Mesenchymal stem cell (in vitro differentiated cells and primary cell): ENCODE data around the gene FBXO31.

Experiments used
- DNase-seq: peaks from one replicate; pipeline ENCODE4 v3.0.0-alpha.2; 2013
- H2AFZ ChIP-seq: one replicate; pipeline ENCODE4 v1.6.1; 2013; ENCODE audit warnings: low read depth, mild to moderate bottlenecking, control low read depth, inconsistent platforms, low read length, moderate library complexity
- H2AK5ac ChIP-seq: 2 replicates; pipeline ENCODE4 v1.6.1; 2013; ENCODE audit warnings: low read length, moderate library complexity, mild to moderate bottlenecking, inconsistent platforms; ENCODE audit not compliant: severe bottlenecking
- H2BK120ac ChIP-seq: one replicate; pipeline ENCODE4 v1.6.1; 2013; ENCODE audit warnings: low read depth, mild to moderate bottlenecking, inconsistent platforms, low read length, moderate library complexity
- H2BK12ac ChIP-seq, 2 experiments: one replicate each; pipeline ENCODE4 v1.6.1; 2013; ENCODE audit warnings: inconsistent platforms in 2 of 2, low read length in 2 of 2, mild to moderate bottlenecking in 2 of 2, moderate library complexity in 2 of 2, control low read depth in 1 of 2
- H2BK15ac ChIP-seq: one replicate; pipeline ENCODE4 v1.6.1; 2013; ENCODE audit warnings: mild to moderate bottlenecking, low read depth, inconsistent platforms; ENCODE audit not compliant: poor library complexity, severe bottlenecking
- H2BK5ac ChIP-seq: 2 replicates; pipeline ENCODE4 v1.6.1; 2013; ENCODE audit warnings: low read depth, mild to moderate bottlenecking, low read length, control low read depth, inconsistent platforms; ENCODE audit not compliant: poor library complexity, severe bottlenecking
- H3K14ac ChIP-seq, 2 experiments: one replicate each; pipeline ENCODE4 v1.6.1; 2013; ENCODE audit warnings: inconsistent platforms in 2 of 2, low read length in 2 of 2, control low read depth in 1 of 2, mild to moderate bottlenecking in 1 of 2, moderate library complexity in 1 of 2
- H3K18ac ChIP-seq, 2 experiments: one replicate each; pipeline ENCODE4 v1.6.1; 2013; ENCODE audit warnings: inconsistent platforms in 2 of 2, low read length in 2 of 2, control low read depth in 1 of 2, low read depth in 1 of 2, mild to moderate bottlenecking in 1 of 2
- H3K23ac ChIP-seq, 2 experiments: one replicate each; pipeline ENCODE4 v1.6.1; 2013; ENCODE audit warnings: inconsistent platforms in 2 of 2, low read length in 2 of 2, mild to moderate bottlenecking in 2 of 2, moderate library complexity in 2 of 2, control low read depth in 1 of 2
- H3K27ac ChIP-seq: 2 replicates; pipeline ENCODE4 v1.5.1; 2013; ENCODE audit warnings: mild to moderate bottlenecking, moderate library complexity, low read length, control low read depth, inconsistent platforms; ENCODE audit not compliant: poor library complexity, severe bottlenecking
- H3K27me3 ChIP-seq, 2 experiments: 2 replicates each; pipeline versions ENCODE4 v1.6.1 to v1.7.0; 2013; ENCODE audit warnings: low read length in 2 of 2, mild to moderate bottlenecking in 2 of 2, moderate library complexity in 2 of 2, control low read depth in 1 of 2, inconsistent platforms in 1 of 2; ENCODE audit not compliant: control insufficient read depth in 1 of 2, insufficient read depth in 1 of 2
- H3K36me3 ChIP-seq, 2 experiments: 2 replicates each; pipeline versions ENCODE4 v1.6.1 to v1.7.0; 2013; ENCODE audit warnings: low read length in 2 of 2, control low read depth in 1 of 2, inconsistent platforms in 1 of 2, low read depth in 1 of 2, mild to moderate bottlenecking in 1 of 2; ENCODE audit not compliant: insufficient read depth in 2 of 2, control insufficient read depth in 1 of 2
- H3K4ac ChIP-seq, 2 experiments: one replicate each; pipeline ENCODE4 v1.6.1; 2013; ENCODE audit warnings: inconsistent platforms in 2 of 2, low read length in 2 of 2, mild to moderate bottlenecking in 2 of 2, moderate library complexity in 2 of 2, control low read depth in 1 of 2, low read depth in 1 of 2
- H3K4me1 ChIP-seq: 2 replicates; pipeline ENCODE4 v1.6.1; 2013; ENCODE audit warnings: low read depth, low read length, control low read depth; ENCODE audit not compliant: control insufficient read depth, insufficient read depth
- H3K4me2 ChIP-seq: 2 replicates; pipeline ENCODE4 v1.6.1; 2013; ENCODE audit warnings: low read length, mild to moderate bottlenecking, inconsistent platforms; ENCODE audit not compliant: poor library complexity, severe bottlenecking
- H3K4me3 ChIP-seq, 2 experiments: 2 replicates each; pipeline versions ENCODE4 v1.5.1 to v1.7.0; 2013; ENCODE audit warnings: low read length in 2 of 2, mild to moderate bottlenecking in 2 of 2, control low read depth in 1 of 2, low read depth in 1 of 2; ENCODE audit not compliant: insufficient read depth in 1 of 2
- H3K79me1 ChIP-seq: replicated peaks from 2 replicates; pipeline ENCODE4 v1.6.1; 2013; ENCODE audit warnings: mild to moderate bottlenecking, control low read depth, low read length, inconsistent platforms; ENCODE audit not compliant: poor library complexity, severe bottlenecking
- H3K9ac ChIP-seq: 2 replicates; pipeline ENCODE4 v1.7.0; 2013; ENCODE audit warnings: mild to moderate bottlenecking, low read length, moderate library complexity
- H3K9me3 ChIP-seq: 2 replicates; pipeline ENCODE4 v1.7.0; 2013; ENCODE audit warnings: mild to moderate bottlenecking, low read length; ENCODE audit not compliant: control insufficient read depth
- H4K8ac ChIP-seq: one replicate; pipeline ENCODE4 v1.6.1; 2013; ENCODE audit warnings: inconsistent platforms, mild to moderate bottlenecking, low read length, moderate library complexity
- H4K91ac ChIP-seq: one replicate; pipeline ENCODE4 v1.6.1; 2013; ENCODE audit warnings: mild to moderate bottlenecking, low read length, inconsistent platforms
- WGBS: methylation state at CpG from one replicate; pipeline ENCODE4 v1.1.7; 2013; ENCODE audit warnings: mixed read lengths; 5-methylcytosine and 5-hydroxymethylcytosine counted together

FBXO31 gene

DNA sequence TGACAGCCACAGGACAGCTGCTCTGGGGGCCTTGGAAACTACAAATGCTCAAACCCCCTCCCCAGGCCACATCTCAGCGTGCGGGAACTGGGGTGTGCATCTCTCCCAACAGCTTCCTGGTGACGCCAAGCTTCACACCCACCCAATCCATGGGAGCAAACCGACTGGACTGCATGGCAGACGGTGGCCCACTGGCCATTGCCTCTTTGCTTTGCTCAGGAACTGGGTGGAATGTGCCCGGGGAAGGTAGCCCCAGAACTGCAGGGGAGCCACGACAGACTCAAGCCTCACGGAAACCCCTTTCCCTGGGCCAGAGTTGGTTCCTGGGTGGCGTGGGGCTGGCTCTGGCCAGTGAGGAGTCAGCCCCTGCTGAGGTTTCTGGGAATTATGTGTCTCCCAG is 61.2 kb downstream of the FBXO31 start:
- H3K14ac ChIP-seq, result no peak overlapping the region
- H2AK5ac ChIP-seq, result no peak overlapping the region
- H3K18ac ChIP-seq, result no peak overlapping the region
- no peak overlapping the region for H2BK5ac ChIP-seq
- no peak overlapping the region for H2BK12ac ChIP-seq
- no peak overlapping the region for H3K9ac ChIP-seq
- peaks cover 35 to 41% of the 10 kb centered on the region in 2 experiments for H3K36me3 ChIP-seq
- no peak overlapping the region for H4K8ac ChIP-seq
- H4K91ac ChIP-seq, result no peak overlapping the region
- H3K27ac ChIP-seq, result no peak overlapping the region
- H3K4ac ChIP-seq, result no peak overlapping the region
- no peak overlapping the region for H2AFZ ChIP-seq
- H3K27me3 ChIP-seq, result no peaks in the 10 kb centered on the region
- WGBS, result 95% methylated on average over 8 of the region's 9 CpGs
- DNase-seq, result no peak
- H3K9me3 ChIP-seq, result no peaks in the 10 kb centered on the region
- H2BK120ac ChIP-seq, result no peak overlapping the region
- no peak overlapping the region for H3K4me2 ChIP-seq
- H3K79me1 ChIP-seq, result peaks cover 36% of the 10 kb centered on the region
- peaks cover 23% of the 10 kb centered on the region for H3K4me1 ChIP-seq
- H3K4me3 ChIP-seq, result no peak overlapping the region
- no peak overlapping the region for H3K23ac ChIP-seq
- no peak overlapping the region for H2BK15ac ChIP-seq

DNA sequence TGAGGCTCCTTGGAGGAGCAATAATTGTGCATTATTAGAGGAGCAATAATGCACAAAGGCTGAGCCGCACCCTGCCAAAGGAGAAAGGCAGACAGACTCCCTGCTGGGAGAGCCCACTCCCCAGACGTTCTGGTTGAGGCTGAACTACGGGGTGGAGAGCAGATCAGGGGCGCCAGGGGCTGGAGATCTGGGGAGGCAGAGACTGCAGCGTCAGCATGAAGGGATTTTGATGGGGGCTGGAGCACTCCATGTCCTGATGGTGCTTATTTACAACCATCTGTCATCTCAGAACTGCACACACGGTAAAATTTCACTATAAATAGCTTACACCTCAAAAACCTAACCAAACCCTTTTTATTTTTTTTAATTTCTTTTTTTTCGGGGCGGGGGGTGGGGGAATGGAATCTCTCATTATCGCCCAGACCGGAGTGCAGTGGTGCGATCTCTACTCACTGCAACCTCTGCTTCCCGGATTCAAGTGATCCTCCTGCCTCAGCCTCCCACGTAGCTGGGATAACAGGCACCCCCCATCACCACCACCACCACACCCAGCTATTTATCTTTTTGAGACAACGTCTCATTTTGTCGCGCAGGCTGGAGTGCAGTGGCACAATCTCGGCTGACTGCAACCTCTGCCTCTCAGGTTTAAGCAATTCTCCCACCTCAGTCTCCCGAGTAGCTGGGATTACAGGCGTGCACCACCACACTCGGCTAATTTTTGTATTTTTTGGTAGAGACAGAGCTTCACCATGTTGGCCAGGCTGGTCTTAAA is 62.1 kb downstream of the FBXO31 start:
- Histone ChIP-seq H3K36me3 (peaks cover 31 to 35% of the 10 kb centered on the region in 2 experiments), H3K23ac (no peak overlapping the region), H3K4me3 (no peak overlapping the region), H3K18ac (no peak overlapping the region), H4K91ac (no peak overlapping the region), H2AK5ac (no peak overlapping the region), H2BK12ac (no peak overlapping the region), H3K4ac (no peak overlapping the region), H2BK15ac (no peak overlapping the region), H3K79me1 (peaks cover 32% of the 10 kb centered on the region), H3K4me2 (no peak overlapping the region), H3K27me3 (no peaks in the 10 kb centered on the region), H3K14ac (no peak overlapping the region), H2BK5ac (no peak overlapping the region), H3K9me3 (no peaks in the 10 kb centered on the region), H2BK120ac (no peak overlapping the region), H3K4me1 (peaks cover 20% of the 10 kb centered on the region), H3K9ac (no peak overlapping the region), H4K8ac (no peak overlapping the region), H3K27ac (no peak overlapping the region), H2AFZ (no peak overlapping the region)
- WGBS, result 93% methylated on average over 20 of the region's 20 CpGs
- DNase-seq, result no peak

DNA sequence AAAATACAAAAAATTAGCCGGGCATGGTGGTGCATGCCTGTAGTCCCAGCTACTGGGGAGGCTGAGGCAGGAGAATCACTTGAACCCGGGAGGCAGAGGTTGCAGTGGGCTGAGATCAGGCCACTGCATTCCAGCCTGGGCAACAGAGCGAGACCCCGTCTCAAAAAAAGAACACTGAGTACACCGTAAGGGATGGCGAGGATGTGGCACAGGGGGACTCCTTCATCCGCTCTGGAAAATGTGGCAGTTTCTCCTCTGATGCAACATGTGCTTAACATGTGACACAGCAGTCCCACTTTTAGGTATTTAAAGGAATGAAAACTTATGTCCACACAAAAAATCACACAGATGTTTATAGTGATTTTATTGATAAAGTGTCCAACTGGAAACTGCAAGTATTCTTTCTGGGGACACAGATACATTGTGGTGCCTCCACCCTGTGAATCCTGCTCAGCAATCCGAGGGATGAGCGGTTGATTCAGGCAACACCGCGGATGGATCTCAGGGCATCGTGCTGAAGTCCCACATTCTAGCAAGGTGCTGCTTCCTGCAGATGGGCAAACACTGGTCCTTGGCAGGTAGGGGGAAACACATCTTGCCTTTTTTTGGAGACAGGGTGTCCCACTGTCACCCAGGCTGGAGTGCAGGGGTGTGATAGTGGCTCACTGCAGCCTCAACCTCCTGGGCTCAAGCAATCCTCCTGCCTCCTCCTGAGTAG is 62.9 kb downstream of the FBXO31 start:
- Histone ChIP-seq H3K9me3 (no peaks in the 10 kb centered on the region), H3K23ac (no peak overlapping the region), H3K4me3 (no peak overlapping the region), H2AK5ac (no peak overlapping the region), H2BK5ac (no peak overlapping the region), H3K4me1 (peaks cover 20% of the 10 kb centered on the region), H3K14ac (no peak overlapping the region), H3K9ac (no peak overlapping the region), H3K79me1 (peaks cover 33% of the 10 kb centered on the region), H2BK12ac (no peak overlapping the region), H3K36me3 (peaks cover 31 to 32% of the 10 kb centered on the region in 2 experiments), H3K4ac (no peak overlapping the region), H4K91ac (no peak overlapping the region), H4K8ac (no peak overlapping the region), H3K4me2 (no peak overlapping the region), H2AFZ (no peak overlapping the region), H3K27ac (no peak overlapping the region), H3K18ac (no peak overlapping the region), H2BK15ac (no peak overlapping the region), H2BK120ac (no peak overlapping the region), H3K27me3 (no peaks in the 10 kb centered on the region)
- 92% methylated on average over 11 of the region's 12 CpGs for whole genome bisulfite sequencing
- DNase-seq, result no peak

DNA sequence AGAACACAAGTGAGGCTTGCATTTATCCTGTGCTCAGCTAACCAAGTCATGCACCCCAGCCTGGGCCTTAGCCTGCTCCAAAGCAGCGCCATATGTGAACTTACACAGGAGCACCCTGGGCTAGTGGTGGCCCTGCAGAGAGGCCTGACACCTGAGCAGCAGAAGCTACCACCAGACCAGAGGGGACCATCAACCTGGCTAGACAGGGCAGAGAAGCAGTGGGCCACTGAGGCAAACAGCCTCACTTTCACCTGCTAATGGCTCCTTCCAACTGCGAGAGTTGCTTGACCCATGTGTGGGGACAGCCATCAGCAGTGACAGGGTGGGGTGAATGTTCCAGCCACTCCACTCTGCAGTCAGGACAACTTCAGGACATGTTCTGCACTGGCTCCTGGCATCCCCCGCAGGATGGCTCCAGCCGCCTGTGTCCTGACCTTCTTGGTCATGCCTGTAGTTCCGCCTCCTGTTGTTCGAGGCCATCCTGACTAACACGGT is 63.5 kb downstream of the FBXO31 start:
- Histone ChIP-seq H3K4me2 (no peak overlapping the region), H3K4ac (no peak overlapping the region), H2AK5ac (no peak overlapping the region), H2BK12ac (no peak overlapping the region), H3K9ac (no peak overlapping the region), H2BK120ac (no peak overlapping the region), H3K9me3 (no peaks in the 10 kb centered on the region), H3K27me3 (no peaks in the 10 kb centered on the region), H3K23ac (no peak overlapping the region), H3K79me1 (peaks cover 29% of the 10 kb centered on the region), H2BK15ac (no peak overlapping the region), H2AFZ (no peak overlapping the region), H3K4me1 (peaks cover 16% of the 10 kb centered on the region), H3K36me3 (peaks cover 28 to 31% of the 10 kb centered on the region in 2 experiments), H4K91ac (peak overlapping the region; percentile 52), H3K27ac (no peak overlapping the region), H4K8ac (no peak overlapping the region), H3K18ac (no peak overlapping the region), H3K14ac (no peak overlapping the region), H3K4me3 (peak overlapping the region in 1 of 2 experiments; percentile 17), H2BK5ac (no peak overlapping the region)
- no peak for DNase-seq
- 97% methylated on average over 7 of the region's 7 CpGs for WGBS
